B cell (primary cell): ENCODE results near the gene GPC5. TPM values are rescaled to one million over a fixed set of nuclear protein-coding genes. Genes with fewer than 3 reads are reported as not detected.

Experiments used
- ATAC-seq: fragments of 200-7000 bp; cut with Tn5 transposase; one replicate; pipeline ENCODE4 v1.10.0; 2021; ENCODE audit warnings: low read depth, mild to moderate bottlenecking, moderate number of reproducible peaks, moderate library complexity
- CTCF ChIA-PET: fragments of 350-600 bp; sonication (Branson Sonifier 250); formaldehyde crosslinking; loops from one replicate; lab custom pipeline; 2021; ENCODE audit warnings: antibody characterized with exemption, inconsistent platforms; lab: Charles Lee
- POLR2A ChIA-PET: fragments of 350-600 bp; sonication (Branson Sonifier 250); formaldehyde crosslinking; loops from one replicate; lab custom pipeline; 2021; ENCODE audit warnings: antibody characterized with exemption; lab: Charles Lee
- DNase-seq: peaks from one replicate; pipeline ENCODE4 v3.0.0; 2013
- H2AFZ ChIP-seq: 2 replicates; pipeline ENCODE4 v1.6.1; 2012; ENCODE audit warnings: mild to moderate bottlenecking, low read depth, low read length; ENCODE audit not compliant: insufficient read depth, poor library complexity, severe bottlenecking
- H3K27ac ChIP-seq, 2 donors: 1 replicate in 1 of 2; 2 replicates in 1 of 2; pipeline ENCODE4 v1.5.1; 2012 to 2013; ENCODE audit warnings: low read length in 2 of 2, mild to moderate bottlenecking in 2 of 2, moderate library complexity in 1 of 2
- H3K27me3 ChIP-seq, 4 experiments: fragments of 200-600 bp in 1 of 4; sonication (generic) in 1 of 4; replicated peaks in 1 of 4; 1 replicate in 2 of 4; 2 replicates in 2 of 4; pipeline versions ENCODE4 v1.6.1 to v1.7.0; 2013 to 2016; ENCODE audit warnings: low read length in 3 of 4, mild to moderate bottlenecking in 2 of 4, mixed read lengths in 1 of 4, moderate library complexity in 1 of 4; ENCODE audit not compliant: insufficient read depth in 4 of 4, control insufficient read depth in 3 of 4; ENCODE audit errors: control extremely low read depth in 1 of 4
- H3K36me3 ChIP-seq, 2 experiments: replicated peaks in 1 of 2; 1 replicate in 1 of 2; 2 replicates in 1 of 2; pipeline versions ENCODE4 v1.6.1 to v1.7.1; 2013; ENCODE audit warnings: low read length in 1 of 2; ENCODE audit not compliant: insufficient read depth in 2 of 2, control insufficient read depth in 1 of 2; ENCODE audit errors: control extremely low read depth in 1 of 2, extremely low read depth in 1 of 2
- H3K4me1 ChIP-seq, 2 donors: fragments of 200-600 bp in 1 of 2; sonication (generic) in 1 of 2; 1 replicate in 1 of 2; 2 replicates in 1 of 2; pipeline versions ENCODE4 v1.5.1 to v1.6.1; 2013 to 2017; ENCODE audit warnings: low read length in 2 of 2; ENCODE audit not compliant: control insufficient read depth in 2 of 2, insufficient read depth in 2 of 2
- H3K4me2 ChIP-seq: replicated peaks from 2 replicates; pipeline ENCODE3; 2012; ENCODE audit warnings: mild to moderate bottlenecking, low read depth, low read length; ENCODE audit not compliant: poor library complexity, severe bottlenecking
- H3K4me3 ChIP-seq, 5 experiments: fragments of 200-600 bp in 1 of 5; sonication (generic) in 1 of 5; 1 replicate in 3 of 5; 2 replicates in 2 of 5; pipeline versions ENCODE4 v1.5.1 to v1.7.0; 2011 to 2016; ENCODE audit warnings: low read length in 4 of 5, mild to moderate bottlenecking in 4 of 5, low read depth in 2 of 5, control low read depth in 1 of 5, moderate library complexity in 1 of 5; ENCODE audit not compliant: insufficient read depth in 1 of 5; ENCODE audit errors: control extremely low read depth in 1 of 5, extremely low read depth in 1 of 5
- H3K79me2 ChIP-seq: fragments of 200-600 bp; sonication (generic); one replicate; pipeline ENCODE4 v1.6.0; 2016; ENCODE audit warnings: low read length; ENCODE audit not compliant: control insufficient read depth, insufficient read depth
- H3K9ac ChIP-seq: fragments of 200-600 bp; sonication (generic); 2 replicates; pipeline ENCODE4 v1.6.1; 2017; ENCODE audit warnings: mild to moderate bottlenecking, low read length, moderate library complexity
- H3K9me3 ChIP-seq, 3 donors: one replicate each; pipeline versions ENCODE4 v1.6.1 to v1.7.1; 2013; ENCODE audit warnings: low read length in 2 of 3; ENCODE audit not compliant: control insufficient read depth in 2 of 3, insufficient read depth in 1 of 3; ENCODE audit errors: control extremely low read depth in 1 of 3
- H4K20me1 ChIP-seq: 2 replicates; pipeline ENCODE4 v1.6.0; 2012; ENCODE audit warnings: mild to moderate bottlenecking, low read length; ENCODE audit not compliant: insufficient read depth, control insufficient read depth, poor library complexity, severe bottlenecking
- H3K27ac Mint-ChIP-seq: one replicate; pipeline ENCODE4 v1.8.0; 2021; ENCODE audit warnings: mixed read lengths
- H3K27me3 Mint-ChIP-seq: one replicate; pipeline ENCODE4 v1.8.0; 2021; ENCODE audit warnings: mixed read lengths
- H3K4me1 Mint-ChIP-seq: one replicate; pipeline ENCODE4 v1.8.0; 2021; ENCODE audit warnings: mixed read lengths
- H3K4me3 Mint-ChIP-seq: one replicate; pipeline ENCODE4 v1.8.0; 2021; ENCODE audit warnings: mixed read lengths
- H3K9me3 Mint-ChIP-seq: one replicate; pipeline ENCODE4 v1.8.0; 2022; ENCODE audit warnings: mixed read lengths; ENCODE audit not compliant: insufficient read depth
- EZH2 ChIP-seq: IDR thresholded peaks from 2 replicates; pipeline ENCODE4 v1.6.1; 2012; ENCODE audit warnings: borderline replicate concordance, low read depth, mild to moderate bottlenecking, moderate library complexity, low read length; ENCODE audit not compliant: insufficient read depth, poor library complexity, severe bottlenecking
- WGBS: methylation state at CpG from one replicate; pipeline ENCODE4 v1.1.5; 2013; ENCODE audit warnings: missing lambda C conversion rate; ENCODE audit not compliant: insufficient coverage; 5-methylcytosine and 5-hydroxymethylcytosine counted together
- intact Hi-C: fragments of 100-400 bp; cut with micrococcal nuclease; formaldehyde crosslinking; loops from one replicate; pipeline ENCODE4 v1.10.0; 2022
- polyA plus RNA-seq: library from polyadenylated mRNA; depleted of rRNA; stranded (reverse); fragments of >200 nt; gene quantifications from 2 replicates; pipeline ENCODE4 v1.2.3, GENCODE V29; 2012
- total RNA-seq, 2 donors: library from RNA; stranded (reverse); fragments of 120-200 nt in 1 of 2; gene quantifications; 1 replicate in 1 of 2; 2 replicates in 1 of 2; pipeline versions ENCODE4 v1.2.3 to v1.2.4, GENCODE V29; 2013 to 2022
- TF ChIP-seq, protein P1 (sequence below): fragments of 200-600 bp; IDR thresholded peaks from one replicate; pipeline ENCODE4 v1.8.0; 2022; ENCODE audit warnings: antibody characterized with exemption, mild to moderate bottlenecking

GPC5 gene
- total and polyA plus RNA-seq, 2 donors (not counting 1 experiment from before 2014, with no cell fraction given), result 0.15 to 0.30 TPM

DNA sequence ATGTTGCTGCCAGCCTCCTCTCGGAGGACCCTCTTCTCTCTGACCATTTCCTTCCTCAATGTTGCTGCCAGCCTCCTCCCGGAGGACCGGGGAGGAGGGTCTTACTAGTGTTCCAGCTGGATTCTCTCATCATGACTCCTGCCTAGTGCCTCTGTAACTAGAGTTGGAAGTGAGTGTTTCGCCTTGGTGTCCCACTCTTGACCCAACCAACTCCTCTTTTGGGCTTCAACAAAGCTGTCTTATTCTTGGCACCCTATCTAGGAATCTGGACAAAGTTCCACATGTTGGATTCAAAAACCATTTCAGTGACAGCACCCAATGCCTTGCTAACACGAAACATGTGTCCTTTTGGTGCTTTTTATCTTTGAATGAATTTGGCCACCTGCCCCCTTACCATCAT, 165.4 kb downstream of the GPC5 start:
- DNase-seq (no peak), ATAC-seq (no peak)
- Histone ChIP-seq H3K4me1 (no peaks in the 10 kb centered on the region), H3K4me3 (no peak overlapping the region), H3K9ac (no peak overlapping the region), H2AFZ (no peak overlapping the region), H3K27ac (no peak overlapping the region), H3K79me2 (no peaks in the 10 kb centered on the region), H3K9me3 (no peaks in the 10 kb centered on the region), H3K27me3 (no peaks in the 10 kb centered on the region), H3K4me2 (no peak overlapping the region), H3K36me3 (no peaks in the 10 kb centered on the region), H4K20me1 (no peaks in the 10 kb centered on the region)
- TF ChIP-seq, protein P1, sequence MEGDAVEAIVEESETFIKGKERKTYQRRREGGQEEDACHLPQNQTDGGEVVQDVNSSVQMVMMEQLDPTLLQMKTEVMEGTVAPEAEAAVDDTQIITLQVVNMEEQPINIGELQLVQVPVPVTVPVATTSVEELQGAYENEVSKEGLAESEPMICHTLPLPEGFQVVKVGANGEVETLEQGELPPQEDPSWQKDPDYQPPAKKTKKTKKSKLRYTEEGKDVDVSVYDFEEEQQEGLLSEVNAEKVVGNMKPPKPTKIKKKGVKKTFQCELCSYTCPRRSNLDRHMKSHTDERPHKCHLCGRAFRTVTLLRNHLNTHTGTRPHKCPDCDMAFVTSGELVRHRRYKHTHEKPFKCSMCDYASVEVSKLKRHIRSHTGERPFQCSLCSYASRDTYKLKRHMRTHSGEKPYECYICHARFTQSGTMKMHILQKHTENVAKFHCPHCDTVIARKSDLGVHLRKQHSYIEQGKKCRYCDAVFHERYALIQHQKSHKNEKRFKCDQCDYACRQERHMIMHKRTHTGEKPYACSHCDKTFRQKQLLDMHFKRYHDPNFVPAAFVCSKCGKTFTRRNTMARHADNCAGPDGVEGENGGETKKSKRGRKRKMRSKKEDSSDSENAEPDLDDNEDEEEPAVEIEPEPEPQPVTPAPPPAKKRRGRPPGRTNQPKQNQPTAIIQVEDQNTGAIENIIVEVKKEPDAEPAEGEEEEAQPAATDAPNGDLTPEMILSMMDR, result no peak
- TF ChIP-seq EZH2, result no peak
- intact Hi-C loops, result no loop called here
- Mint-ChIP-seq H3K27me3 (no peaks in the 10 kb centered on the region), H3K4me1 (no peaks in the 10 kb centered on the region), H3K27ac (no peak overlapping the region), H3K4me3 (no peak overlapping the region), H3K9me3 (no peaks in the 10 kb centered on the region)
- WGBS, result 72% methylated on average over 2 of the region's 5 CpGs
- CTCF ChIA-PET, result no interaction called here
- POLR2A ChIA-PET, result no interaction called here

DNA sequence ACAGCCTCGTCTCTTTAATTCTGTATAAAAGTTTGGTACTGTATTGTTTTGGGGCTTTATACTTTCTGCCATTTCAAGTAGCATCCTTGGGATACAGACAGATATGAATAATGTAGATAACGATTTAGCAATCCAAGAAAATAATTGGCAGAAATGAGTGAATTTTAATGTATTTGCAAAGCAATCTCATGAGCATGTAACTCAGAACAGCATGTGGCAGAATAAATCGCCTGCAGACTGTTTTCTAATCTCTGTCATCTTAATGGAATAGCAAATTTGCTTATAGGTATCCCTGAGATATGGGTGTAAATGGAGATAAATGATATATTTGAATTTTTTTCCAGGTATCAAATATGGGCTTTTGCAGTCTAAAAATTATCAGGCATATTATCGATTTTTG, 166.0 kb downstream of the GPC5 start:
- intact Hi-C loops, result no loop called here
- Histone ChIP-seq H3K9me3 (no peaks in the 10 kb centered on the region), H3K4me3 (no peak overlapping the region), H3K4me2 (no peak overlapping the region), H3K9ac (no peak overlapping the region), H3K4me1 (no peaks in the 10 kb centered on the region), H2AFZ (no peak overlapping the region), H3K79me2 (no peaks in the 10 kb centered on the region), H4K20me1 (no peaks in the 10 kb centered on the region), H3K27ac (no peak overlapping the region), H3K36me3 (no peaks in the 10 kb centered on the region), H3K27me3 (no peaks in the 10 kb centered on the region)
- ChIA-PET CTCF (no interaction called here), POLR2A (no interaction called here)
- Mint-ChIP-seq H3K9me3 (no peaks in the 10 kb centered on the region), H3K27ac (no peak overlapping the region), H3K4me3 (no peak overlapping the region), H3K4me1 (no peaks in the 10 kb centered on the region), H3K27me3 (no peaks in the 10 kb centered on the region)
- no peak for ATAC-seq
- TF ChIP-seq EZH2, result no peak
- TF ChIP-seq, protein P1, result no peak
- no peak for DNase-seq
- no CpG with 5 or more reads among the region's 4 CpGs for whole genome bisulfite sequencing
